Measurements from ENCODE around the gene NAXD.

Gene NAXD

GRCh38 chr13:110664673-110665072 lies 49.3 kb downstream of the NAXD start:
- H3K9me2 ChIP-seq (replicated peaks; ENCODE audit: insufficient read depth, low read length), result no peaks in the 10 kb centered on the region
- no peaks in the 10 kb centered on the region for H3F3A ChIP-seq (ENCODE audit: insufficient read depth)
- no peaks in the 10 kb centered on the region for H4K20me1 ChIP-seq (ENCODE audit: low read depth, low read length)
- no peaks in the 10 kb centered on the region for H3K27me3 ChIP-seq (ENCODE audit: low read length)
- peaks cover 24% of the 10 kb centered on the region for H3K36me3 ChIP-seq (ENCODE audit: low read length)
- no peak overlapping the region for H2AFZ ChIP-seq (ENCODE audit: low read depth, low read length, severe bottlenecking)
- no peak overlapping the region for H3K4me2 ChIP-seq (ENCODE audit: low read depth, low read length, poor library complexity, severe bottlenecking)
- no peaks in the 10 kb centered on the region for H3K9me3 ChIP-seq (ENCODE audit: insufficient read depth, low read length)
- H3K9ac ChIP-seq (ENCODE audit: low read length), result no peak overlapping the region
- TF ChIP-seq EZH2phosphoT487 (conservative IDR thresholded peaks at IDR 0.05; ENCODE audit: low read length) (no peak), CTCF (IDR thresholded peaks at IDR 0.05; ENCODE audit: insufficient read depth, low read length, poor library complexity, severe bottlenecking) (no peak)
- H3K27ac ChIP-seq (ENCODE audit: low read depth, low read length), result no peak overlapping the region
- no peaks in the 10 kb centered on the region; the same call in 1 of the 2 replicates for H3K79me2 ChIP-seq (ENCODE audit: insufficient read depth, low read length)
- H3K4me3 ChIP-seq (ENCODE audit: insufficient read depth, low read length, poor library complexity, severe bottlenecking), result no peak overlapping the region

GRCh38 chr13:110665491-110666254 lies 50.3 kb downstream of the NAXD start:
- no peak overlapping the region for H3K9ac ChIP-seq (ENCODE audit: low read length)
- H3K9me3 ChIP-seq (ENCODE audit: insufficient read depth, low read length), result no peaks in the 10 kb centered on the region
- no peaks in the 10 kb centered on the region; the same call in 1 of the 2 replicates for H3K79me2 ChIP-seq (ENCODE audit: insufficient read depth, low read length)
- no peak for TF ChIP-seq CTCF (IDR thresholded peaks at IDR 0.05; ENCODE audit: insufficient read depth, low read length, poor library complexity, severe bottlenecking)
- no peak for TF ChIP-seq EZH2phosphoT487 (conservative IDR thresholded peaks at IDR 0.05; ENCODE audit: low read length)
- no peaks in the 10 kb centered on the region for H3F3A ChIP-seq (ENCODE audit: insufficient read depth)
- H3K4me3 ChIP-seq (ENCODE audit: insufficient read depth, low read length, poor library complexity, severe bottlenecking), result no peak overlapping the region
- H3K9me2 ChIP-seq (replicated peaks; ENCODE audit: insufficient read depth, low read length), result no peaks in the 10 kb centered on the region
- no peak overlapping the region for H2AFZ ChIP-seq (ENCODE audit: low read depth, low read length, severe bottlenecking)
- no peaks in the 10 kb centered on the region for H3K27me3 ChIP-seq (ENCODE audit: low read length)
- H4K20me1 ChIP-seq (ENCODE audit: low read depth, low read length), result no peaks in the 10 kb centered on the region
- no peak overlapping the region for H3K27ac ChIP-seq (ENCODE audit: low read depth, low read length)
- peaks cover 24% of the 10 kb centered on the region for H3K36me3 ChIP-seq (ENCODE audit: low read length)
- no peak overlapping the region for H3K4me2 ChIP-seq (ENCODE audit: low read depth, low read length, poor library complexity, severe bottlenecking)

- no peaks in the 10 kb centered on the region for H3K27me3 ChIP-seq (ENCODE audit: low read length)
- peaks cover 24% of the 10 kb centered on the region for H3K36me3 ChIP-seq (ENCODE audit: low read length)
- no peaks in the 10 kb centered on the region for H3K9me2 ChIP-seq (replicated peaks; ENCODE audit: insufficient read depth, low read length)
- no peak overlapping the region for H3K9ac ChIP-seq (ENCODE audit: low read length)
- H3K27ac ChIP-seq (ENCODE audit: low read depth, low read length), result no peak overlapping the region
- no peak overlapping the region for H3K4me2 ChIP-seq (ENCODE audit: low read depth, low read length, poor library complexity, severe bottlenecking)
- no peaks in the 10 kb centered on the region for H3F3A ChIP-seq (ENCODE audit: insufficient read depth)
- no peak overlapping the region for H3K4me3 ChIP-seq (ENCODE audit: insufficient read depth, low read length, poor library complexity, severe bottlenecking)
- H3K79me2 ChIP-seq (ENCODE audit: insufficient read depth, low read length), result no peaks in the 10 kb centered on the region; the same call in 1 of the 2 replicates
- H2AFZ ChIP-seq (ENCODE audit: low read depth, low read length, severe bottlenecking), result no peak overlapping the region
- no peak for TF ChIP-seq EZH2phosphoT487 (conservative IDR thresholded peaks at IDR 0.05; ENCODE audit: low read length)
- no peak for TF ChIP-seq CTCF (IDR thresholded peaks at IDR 0.05; ENCODE audit: insufficient read depth, low read length, poor library complexity, severe bottlenecking)
- no peaks in the 10 kb centered on the region for H3K9me3 ChIP-seq (ENCODE audit: insufficient read depth, low read length)
- no peaks in the 10 kb centered on the region for H4K20me1 ChIP-seq (ENCODE audit: low read depth, low read length)
These were observed 50.8 kb downstream of the NAXD start for GRCh38 chr13:110666255-110666533.

Data from SU-DHL-6 (cell line).